H1 (cell line): ENCODE results near the gene SUGP2. TPM values are rescaled to one million over a fixed set of nuclear protein-coding genes. Genes with fewer than 3 reads are reported as not detected.

ENCODE experiments used
- polyA plus RNA-seq, 7 experiments: library from polyadenylated mRNA; depleted of rRNA in 3 of 7; stranded (reverse) in 5 of 7; unstranded in 2 of 7; fragments of >200 nt in 5 of 7; fragments of 200-250 nt in 2 of 7; gene quantifications; 1 replicate in 5 of 7; 2 replicates in 1 of 7; 4 replicates in 1 of 7; pipeline versions ENCODE4 v1.2.1 to v1.2.3, GENCODE V29; 2011 to 2013; ENCODE audit warnings: missing spikeins in 2 of 7, mixed read lengths in 2 of 7
- total RNA-seq: library from RNA; stranded (reverse); fragmentation: NEBNext Ultra II Directional; extraction: Animal tissue kit (Norgen Biotek cat#: 25700); gene quantifications from 2 replicates; pipeline ENCODE4 v1.2.1, GENCODE V29; 2021

SUGP2 gene
- total and polyA plus RNA-seq, 2 of the 8 experiments (the other 6 are each of a cell fraction or from before 2014, with no cell fraction given): 57.7 to 114 TPM

Other genes starting within 250 kb of the SUGP2 start
- 0.17 and 0.25 TPM in 2 replicates for gene COMP, start 242.2 kb downstream of the SUGP2 start, total RNA-seq
- gene COMP, start 242.2 kb downstream of the SUGP2 start, polyA plus RNA-seq (2011; rRNA removed): 0.17 and 0.35 TPM in 2 replicates
- gene UPF1, start 201.6 kb downstream of the SUGP2 start, total RNA-seq: 62.0 and 64.6 TPM in 2 replicates
- 46.4 and 77.0 TPM in 2 replicates for gene UPF1, start 201.6 kb downstream of the SUGP2 start, polyA plus RNA-seq (2011; rRNA removed)
- gene CERS1, start 137.4 kb downstream of the SUGP2 start, total RNA-seq: 18.6 and 23.1 TPM in 2 replicates
- gene CERS1, start 137.4 kb downstream of the SUGP2 start, polyA plus RNA-seq (2011; rRNA removed): 51.0 and 61.6 TPM in 2 replicates
- 178 and 190 TPM in 2 replicates for gene COPE, start 114.1 kb downstream of the SUGP2 start, total RNA-seq
- gene COPE, start 114.1 kb downstream of the SUGP2 start, polyA plus RNA-seq (2011; rRNA removed): 356 and 420 TPM in 2 replicates
- gene DDX49, start 113.8 kb downstream of the SUGP2 start, total RNA-seq: 41.3 and 52.3 TPM in 2 replicates
- 46.5 and 61.0 TPM in 2 replicates for gene DDX49, start 113.8 kb downstream of the SUGP2 start, polyA plus RNA-seq (2011; rRNA removed)
- 28.3 and 33.2 TPM in 2 replicates for gene HOMER3, start 92.3 kb downstream of the SUGP2 start, total RNA-seq
- gene HOMER3, start 92.3 kb downstream of the SUGP2 start, polyA plus RNA-seq (2011; rRNA removed): 41.6 and 53.5 TPM in 2 replicates
- 68.3 and 73.7 TPM in 2 replicates for gene ARMC6, start 86 bp upstream of the SUGP2 start, total RNA-seq
- 67.1 and 87.0 TPM in 2 replicates for gene ARMC6, start 86 bp upstream of the SUGP2 start, polyA plus RNA-seq (2011; rRNA removed)
- 4.1 and 6.2 TPM in 2 replicates for gene SLC25A42, start 30.5 kb upstream of the SUGP2 start, total RNA-seq
- 5.9 and 10.5 TPM in 2 replicates for gene SLC25A42, start 30.5 kb upstream of the SUGP2 start, polyA plus RNA-seq (2011; rRNA removed)
- gene TMEM161A, start 105.0 kb upstream of the SUGP2 start, total RNA-seq: 41.9 and 47.8 TPM in 2 replicates
- 103 and 153 TPM in 2 replicates for gene TMEM161A, start 105.0 kb upstream of the SUGP2 start, polyA plus RNA-seq (2011; rRNA removed)
- 2.8 and 4.1 TPM in 2 replicates for gene MEF2B, start 136.7 kb upstream of the SUGP2 start, total RNA-seq
- 3.7 and 17.8 TPM in 2 replicates for gene MEF2B, start 136.7 kb upstream of the SUGP2 start, polyA plus RNA-seq (2011; rRNA removed)
- 15.9 and 20.9 TPM in 2 replicates for gene BORCS8, start 158.6 kb upstream of the SUGP2 start, total RNA-seq
- gene BORCS8, start 158.6 kb upstream of the SUGP2 start, polyA plus RNA-seq (2011; rRNA removed): 15.0 and 22.9 TPM in 2 replicates
- 72.9 and 77.7 TPM in 2 replicates for gene RFXANK, start 158.7 kb upstream of the SUGP2 start, total RNA-seq
- 87.5 and 105 TPM in 2 replicates for gene RFXANK, start 158.7 kb upstream of the SUGP2 start, polyA plus RNA-seq (2011; rRNA removed)
- 20.5 and 24.9 TPM in 2 replicates for gene NR2C2AP, start 169.9 kb upstream of the SUGP2 start, total RNA-seq
- gene NR2C2AP, start 169.9 kb upstream of the SUGP2 start, polyA plus RNA-seq (2011; rRNA removed): 16.4 TPM in 2 replicates
- gene NCAN, start 178.4 kb upstream of the SUGP2 start, total RNA-seq: 2.7 and 2.8 TPM in 2 replicates
- gene NCAN, start 178.4 kb upstream of the SUGP2 start, polyA plus RNA-seq (2011; rRNA removed): 2.7 and 3.6 TPM in 2 replicates
- gene TM6SF2, start 239.8 kb upstream of the SUGP2 start, total RNA-seq: 5.3 and 6.5 TPM in 2 replicates
- gene TM6SF2, start 239.8 kb upstream of the SUGP2 start, polyA plus RNA-seq (2011; rRNA removed): 10.1 and 12.9 TPM in 2 replicates